H1 (cell line): ENCODE data around the gene KCTD10. TPM values are rescaled to one million over a fixed set of nuclear protein-coding genes. Genes with fewer than 3 reads are reported as not detected.

Experiments
- CTCF ChIA-PET: fragments of 300-600 bp; sonication (Branson Sonifier 250); formaldehyde crosslinking; loops from one replicate; lab custom pipeline; 2021; ENCODE audit not compliant: partially characterized antibody; lab: Charles Lee
- POLR2A ChIA-PET: fragments of 300-600 bp; sonication (Branson Sonifier 250); formaldehyde crosslinking; loops from one replicate; lab custom pipeline; 2021; ENCODE audit warnings: inconsistent platforms; ENCODE audit not compliant: partially characterized antibody; lab: Charles Lee
- DNase-seq, 2 experiments: peaks; one replicate each; pipeline versions ENCODE4 v3.0.0 to v3.0.0-alpha.2; 2010 to 2022; ENCODE audit warnings: low spot score in 2 of 2, low read depth in 1 of 2, mixed read lengths in 1 of 2
- FAIRE-seq: peaks from 2 replicates; lab custom pipeline; 2011; peaks lifted over from hg19 to GRCh38; lab: Jason Lieb, UNC
- H2AFZ ChIP-seq: 2 replicates; pipeline ENCODE4 v1.8.1; 2012; ENCODE audit warnings: low read length, inconsistent platforms
- H2AK5ac ChIP-seq: 2 replicates; pipeline ENCODE4 v1.6.1; 2013; ENCODE audit warnings: low read depth, low read length
- H2BK120ac ChIP-seq: replicated peaks from 2 replicates; pipeline ENCODE3; 2013; ENCODE audit warnings: low read depth, low read length, inconsistent platforms
- H2BK12ac ChIP-seq: 2 replicates; pipeline ENCODE4 v1.6.1; 2013; ENCODE audit warnings: low read depth, low read length
- H2BK15ac ChIP-seq: 2 replicates; pipeline ENCODE4 v1.6.1; 2013; ENCODE audit warnings: low read length
- H2BK20ac ChIP-seq: 2 replicates; pipeline ENCODE4 v1.6.1; 2013; ENCODE audit warnings: low read length
- H2BK5ac ChIP-seq: 2 replicates; pipeline ENCODE4 v1.6.1; 2013; ENCODE audit warnings: low read depth, low read length
- H3K14ac ChIP-seq: 2 replicates; pipeline ENCODE4 v1.6.1; 2013; ENCODE audit warnings: inconsistent platforms; ENCODE audit not compliant: insufficient read length
- H3K18ac ChIP-seq: 2 replicates; pipeline ENCODE4 v1.6.1; 2013; ENCODE audit warnings: low read length; ENCODE audit errors: extremely low read depth
- H3K23ac ChIP-seq: 2 replicates; pipeline ENCODE4 v1.6.1; 2013; ENCODE audit warnings: inconsistent platforms; ENCODE audit not compliant: insufficient read length
- H3K23me2 ChIP-seq: 2 replicates; pipeline ENCODE4 v1.6.1; 2013; ENCODE audit warnings: low read depth, low read length
- H3K27ac ChIP-seq: 2 replicates; pipeline ENCODE4 v1.6.1; 2011; ENCODE audit warnings: low read depth, low read length, inconsistent platforms
- H3K27me3 ChIP-seq, 4 experiments: replicated peaks in 1 of 4; 1 replicate in 1 of 4; 2 replicates in 3 of 4; pipeline versions ENCODE4 v1.6.1 to v1.8.1; 2011 to 2013; ENCODE audit warnings: low read length in 3 of 4, mild to moderate bottlenecking in 3 of 4, inconsistent platforms in 2 of 4, mixed read lengths in 2 of 4, moderate library complexity in 1 of 4; ENCODE audit not compliant: control insufficient read depth in 3 of 4, insufficient read depth in 3 of 4; ENCODE audit errors: extremely low read depth in 1 of 4
- H3K36me3 ChIP-seq, 4 experiments: 2 replicates each; pipeline versions ENCODE4 v1.6.1 to v1.8.1; 2011 to 2013; ENCODE audit warnings: mild to moderate bottlenecking in 4 of 4, low read length in 3 of 4, moderate library complexity in 2 of 4, control low read depth in 1 of 4, inconsistent platforms in 1 of 4; ENCODE audit not compliant: insufficient read depth in 4 of 4, control insufficient read depth in 2 of 4
- H3K4ac ChIP-seq: replicated peaks from 2 replicates; pipeline ENCODE3; 2013; ENCODE audit warnings: low read length, low read depth, mixed read lengths, inconsistent platforms; ENCODE audit not compliant: insufficient read length
- H3K4me1 ChIP-seq, 4 experiments: replicated peaks in 1 of 4; 1 replicate in 1 of 4; 2 replicates in 3 of 4; pipeline versions ENCODE4 v1.6.1 to v1.8.1; 2011 to 2013; ENCODE audit warnings: low read length in 3 of 4, inconsistent platforms in 2 of 4, mixed read lengths in 1 of 4; ENCODE audit not compliant: insufficient read depth in 4 of 4, control insufficient read depth in 3 of 4
- H3K4me2 ChIP-seq, 2 experiments: 2 replicates each; pipeline versions ENCODE4 v1.6.1 to v1.8.1; 2011 to 2013; ENCODE audit warnings: low read depth in 2 of 2, low read length in 2 of 2, control low read depth in 1 of 2, inconsistent platforms in 1 of 2, mild to moderate bottlenecking in 1 of 2; ENCODE audit not compliant: insufficient read depth in 1 of 2
- H3K4me3 ChIP-seq, 4 experiments: fragments of 200-600, 300-600 bp in 1 of 4; sonication (generic), shearing (Covaris generic), sonication (Bioruptor Twin) in 1 of 4; 2 replicates each; pipeline versions ENCODE4 v1.5.1 to v1.8.1; 2011 to 2016; ENCODE audit warnings: low read length in 4 of 4, low read depth in 3 of 4, control low read depth in 2 of 4, inconsistent platforms in 2 of 4, mild to moderate bottlenecking in 2 of 4, mixed read lengths in 1 of 4, moderate library complexity in 1 of 4; ENCODE audit not compliant: insufficient read depth in 2 of 4; ENCODE audit errors: extremely low read depth in 1 of 4
- H3K56ac ChIP-seq: replicated peaks from 2 replicates; pipeline ENCODE3; 2013; ENCODE audit warnings: low read depth, mild to moderate bottlenecking, mixed read lengths, low read length, inconsistent platforms; ENCODE audit not compliant: insufficient read length
- H3K79me1 ChIP-seq: 2 replicates; pipeline ENCODE4 v1.6.1; 2013; ENCODE audit warnings: low read depth, low read length, control low read depth
- H3K79me2 ChIP-seq, 2 experiments: 2 replicates each; pipeline versions ENCODE4 v1.6.1 to v1.8.1; 2012 to 2013; ENCODE audit warnings: low read length in 2 of 2, mild to moderate bottlenecking in 2 of 2, inconsistent platforms in 1 of 2; ENCODE audit not compliant: insufficient read depth in 2 of 2, control insufficient read depth in 1 of 2
- H3K9ac ChIP-seq, 4 experiments: replicated peaks in 1 of 4; 1 replicate in 1 of 4; 2 replicates in 3 of 4; pipeline versions ENCODE4 v1.6.1 to v1.8.1; 2011 to 2013; ENCODE audit warnings: low read depth in 3 of 4, low read length in 3 of 4, control low read depth in 2 of 4, mild to moderate bottlenecking in 2 of 4, moderate library complexity in 2 of 4, inconsistent platforms in 1 of 4; ENCODE audit errors: extremely low read depth in 1 of 4
- H3K9me3 ChIP-seq, 2 experiments: 2 replicates each; pipeline versions ENCODE4 v1.6.1 to v1.8.1; 2012 to 2013; ENCODE audit warnings: mild to moderate bottlenecking in 2 of 2, moderate library complexity in 2 of 2, control low read depth in 1 of 2, inconsistent platforms in 1 of 2, low read depth in 1 of 2, low read length in 1 of 2, mixed read lengths in 1 of 2; ENCODE audit not compliant: insufficient read depth in 2 of 2
- H4K20me1 ChIP-seq, 2 experiments: replicated peaks in 1 of 2; 2 replicates each; pipeline versions ENCODE3 to v1.8.1; 2011 to 2013; ENCODE audit warnings: inconsistent platforms in 2 of 2, low read length in 2 of 2, mild to moderate bottlenecking in 1 of 2; ENCODE audit not compliant: insufficient read depth in 2 of 2, control insufficient read depth in 1 of 2
- H4K5ac ChIP-seq: 2 replicates; pipeline ENCODE4 v1.6.1; 2013; ENCODE audit warnings: low read length, low read depth, mixed read lengths, inconsistent platforms; ENCODE audit not compliant: insufficient read length
- H4K8ac ChIP-seq: 2 replicates; pipeline ENCODE4 v1.8.0; 2013; ENCODE audit warnings: mild to moderate bottlenecking, moderate library complexity, low read length, inconsistent platforms; ENCODE audit not compliant: insufficient read depth; ENCODE audit errors: extremely low read depth
- H4K91ac ChIP-seq: replicated peaks from 2 replicates; pipeline ENCODE3; 2013; ENCODE audit warnings: low read length, mixed read lengths, inconsistent platforms; ENCODE audit not compliant: insufficient read length
- BCL11A ChIP-seq, 2 experiments: IDR thresholded peaks; one replicate each; pipeline ENCODE4 v1.6.1; 2011; ENCODE audit warnings: low read depth in 2 of 2, low read length in 2 of 2, mild to moderate bottlenecking in 2 of 2
- BRCA1 ChIP-seq: IDR thresholded peaks from 2 replicates; pipeline ENCODE4 v1.6.1; 2012; ENCODE audit warnings: low read depth, low read length, improper control_type of control experiment
- CBX5 ChIP-seq: fragments of 300-800, 300-1000 bp; sonication (generic); IDR thresholded peaks from 2 replicates; pipeline ENCODE4 v1.7.1; 2016; ENCODE audit warnings: antibody characterized with exemption, low read length, low read depth
- CEBPB ChIP-seq: IDR thresholded peaks from 2 replicates; pipeline ENCODE4 v1.6.1; 2012; ENCODE audit warnings: low read depth, low read length
- EGR1 ChIP-seq: IDR thresholded peaks from 2 replicates; pipeline ENCODE4 v1.6.1; 2011; ENCODE audit warnings: low read depth, low read length, borderline replicate concordance
- EZH2 ChIP-seq: fragments of 200-600 bp; sonication (generic); IDR thresholded peaks from 2 replicates; pipeline ENCODE4 v1.7.1; 2012; ENCODE audit warnings: low read depth, mild to moderate bottlenecking, moderate library complexity, low read length, inconsistent platforms; ENCODE audit not compliant: severe bottlenecking
- MAFK ChIP-seq: IDR thresholded peaks from 2 replicates; pipeline ENCODE4 v1.6.1; 2012; ENCODE audit warnings: low read depth, mild to moderate bottlenecking, improper control_type of control experiment, low read length
- PHF8 ChIP-seq: fragments of 200-600 bp; sonication (generic); conservative IDR thresholded peaks from 2 replicates; pipeline ENCODE4 v1.7.1; 2012; ENCODE audit warnings: low read depth, mild to moderate bottlenecking, inconsistent platforms, low read length, moderate library complexity
- POU5F1 ChIP-seq: IDR thresholded peaks from 2 replicates; pipeline ENCODE4 v1.6.1; 2011; ENCODE audit warnings: low read depth, mild to moderate bottlenecking, low read length, moderate library complexity
- RNF2 ChIP-seq: fragments of 200-900, 300-1000 bp; sonication (generic); IDR thresholded peaks from 2 replicates; pipeline ENCODE4 v1.7.1; 2016; ENCODE audit warnings: borderline replicate concordance, low read depth, mild to moderate bottlenecking, antibody characterized with exemption, low read length; ENCODE audit not compliant: poor library complexity, severe bottlenecking; ENCODE audit errors: missing control alignments
- SIX5 ChIP-seq: IDR thresholded peaks from 2 replicates; pipeline ENCODE4 v1.6.1; 2011; ENCODE audit warnings: mild to moderate bottlenecking, low read depth, low read length
- TCF12 ChIP-seq: IDR thresholded peaks from 2 replicates; pipeline ENCODE4 v1.6.1; 2011; ENCODE audit warnings: low read depth, mild to moderate bottlenecking, low read length
- TEAD4 ChIP-seq: IDR thresholded peaks from 2 replicates; pipeline ENCODE4 v1.6.1; 2012; ENCODE audit warnings: low read depth, low read length, inconsistent platforms, mixed read lengths
- polyA plus RNA-seq, 7 experiments: library from polyadenylated mRNA; depleted of rRNA in 3 of 7; stranded (reverse) in 5 of 7; unstranded in 2 of 7; fragments of >200 nt in 5 of 7; fragments of 200-250 nt in 2 of 7; gene quantifications; 1 replicate in 5 of 7; 2 replicates in 1 of 7; 4 replicates in 1 of 7; pipeline versions ENCODE4 v1.2.1 to v1.2.3, GENCODE V29; 2011 to 2013; ENCODE audit warnings: missing spikeins in 2 of 7, mixed read lengths in 2 of 7
- total RNA-seq: library from RNA; stranded (reverse); fragmentation: NEBNext Ultra II Directional; extraction: Animal tissue kit (Norgen Biotek cat#: 25700); gene quantifications from 2 replicates; pipeline ENCODE4 v1.2.1, GENCODE V29; 2021
- TF ChIP-seq, protein P1 (sequence below): IDR thresholded peaks from 2 replicates; pipeline ENCODE4 v1.6.1; 2012; ENCODE audit warnings: low read length, inconsistent platforms

The KCTD10 gene
- total and polyA plus RNA-seq, 2 of the 8 experiments (the other 6 are each of a cell fraction or from before 2014, with no cell fraction given), result 45.3 to 52.4 TPM

DNA sequence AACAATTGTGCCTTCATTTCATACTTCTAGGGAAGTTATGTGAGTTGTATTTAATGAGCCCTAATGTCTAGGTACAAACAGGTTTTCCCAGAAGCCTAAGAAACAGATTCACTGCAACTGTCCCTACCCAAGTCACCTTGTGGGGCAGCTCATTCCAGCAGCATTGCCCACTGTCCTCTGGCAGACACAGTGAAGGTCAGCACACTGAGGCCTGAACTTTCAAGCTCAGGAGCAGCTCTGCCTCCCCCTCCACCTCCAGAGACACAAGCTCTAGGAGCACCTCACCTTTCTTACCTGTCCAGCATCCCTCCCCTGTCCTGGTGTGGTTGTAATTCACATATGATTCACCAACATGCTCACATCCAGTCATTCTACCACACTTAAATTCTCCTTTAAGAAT, 16.0 kb upstream of the KCTD10 start:
- Histone ChIP-seq H3K4me2 (no peak overlapping the region), H2BK15ac (no peak overlapping the region), H2BK120ac (no peak overlapping the region), H3K14ac (no peak overlapping the region), H4K91ac (no peak overlapping the region), H4K8ac (no peak overlapping the region), H2BK12ac (no peak overlapping the region), H2BK20ac (no peak overlapping the region), H2AK5ac (no peak overlapping the region), H2BK5ac (no peak overlapping the region), H3K27ac (no peak overlapping the region), H3K36me3 (peaks cover 3 to 46% (median 28%) of the 10 kb centered on the region in 4 experiments; a peak in 7 of 8 replicates), H3K79me1 (no peaks in the 10 kb centered on the region), H4K5ac (no peak overlapping the region), H3K4ac (no peak overlapping the region), H3K27me3 (no peaks in the 10 kb centered on the region), H3K56ac (no peak overlapping the region), H3K23me2 (no peaks in the 10 kb centered on the region), H2AFZ (no peak overlapping the region), H3K9ac (no peak overlapping the region), H3K79me2 (no peaks in the 10 kb centered on the region), H3K9me3 (0 out of 4 replicates have a peak, but pooled peaks cover 0 to 4% of the 10 kb centered on the region in 2 experiments), H4K20me1 (no peaks in the 10 kb centered on the region), H3K18ac (no peak overlapping the region), H3K23ac (no peak overlapping the region), H3K4me3 (no peak overlapping the region), H3K4me1 (no peaks in the 10 kb centered on the region)
- POLR2A ChIA-PET, result interaction anchor here (2.0 kb wide), 1 partner anchor 16 kb away, joined by 8 read pairs; the partner anchor contains the start of genes KCTD10 and UBE3B
- FAIRE-seq (no peak), DNase-seq (no peak)
- CTCF ChIA-PET, result interaction anchor here (1.6 to 3.4 kb wide), 3 partner anchors 23 to 100 kb away, joined by 4 to 14 read pairs (median 6); no protein-coding TSS in a partner anchor
- no peak for TF ChIP-seq MAFK
- TF ChIP-seq SIX5, result no peak
- no peak for TF ChIP-seq POU5F1
- no peak for TF ChIP-seq BCL11A (IDR thresholded peaks at IDR 0.05; ENCODE audit: low read depth in 2 of 2, low read length in 2 of 2)
- TF ChIP-seq TCF12, result no peak
- TF ChIP-seq BRCA1, result no peak
- no peak for TF ChIP-seq PHF8
- TF ChIP-seq CBX5, result no peak
- TF ChIP-seq TEAD4, result no peak
- no peak for TF ChIP-seq EGR1
- no peak for TF ChIP-seq EZH2
- TF ChIP-seq, protein P1, sequence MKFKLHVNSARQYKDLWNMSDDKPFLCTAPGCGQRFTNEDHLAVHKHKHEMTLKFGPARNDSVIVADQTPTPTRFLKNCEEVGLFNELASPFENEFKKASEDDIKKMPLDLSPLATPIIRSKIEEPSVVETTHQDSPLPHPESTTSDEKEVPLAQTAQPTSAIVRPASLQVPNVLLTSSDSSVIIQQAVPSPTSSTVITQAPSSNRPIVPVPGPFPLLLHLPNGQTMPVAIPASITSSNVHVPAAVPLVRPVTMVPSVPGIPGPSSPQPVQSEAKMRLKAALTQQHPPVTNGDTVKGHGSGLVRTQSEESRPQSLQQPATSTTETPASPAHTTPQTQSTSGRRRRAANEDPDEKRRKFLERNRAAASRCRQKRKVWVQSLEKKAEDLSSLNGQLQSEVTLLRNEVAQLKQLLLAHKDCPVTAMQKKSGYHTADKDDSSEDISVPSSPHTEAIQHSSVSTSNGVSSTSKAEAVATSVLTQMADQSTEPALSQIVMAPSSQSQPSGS, result no peak
- no peak for TF ChIP-seq CEBPB
- TF ChIP-seq RNF2, result no peak
